Thyroid gland (tissue), 4 donors: ENCODE measurements around the gene APOBR.

Experiments
- POLR2A ChIP-seq, 2 donors: fragments of 450-650 bp; IDR thresholded peaks; one replicate each; pipeline ENCODE4 v1.6.1; 2017; ENCODE audit warnings: antibody characterized with exemption in 2 of 2, mild to moderate bottlenecking in 2 of 2, moderate library complexity in 1 of 2
- TF ChIP-seq, protein P1 (sequence below), 6 experiments: fragments of 200-600 bp in 3 of 6; fragments of 450-650 bp in 3 of 6; sonication (generic) in 3 of 6; IDR thresholded peaks; one replicate each; pipeline ENCODE4 v1.5.1; 2016 to 2019; ENCODE audit warnings: antibody characterized with exemption in 6 of 6, mild to moderate bottlenecking in 2 of 6, inconsistent platforms in 1 of 6, moderate library complexity in 1 of 6

DNA sequence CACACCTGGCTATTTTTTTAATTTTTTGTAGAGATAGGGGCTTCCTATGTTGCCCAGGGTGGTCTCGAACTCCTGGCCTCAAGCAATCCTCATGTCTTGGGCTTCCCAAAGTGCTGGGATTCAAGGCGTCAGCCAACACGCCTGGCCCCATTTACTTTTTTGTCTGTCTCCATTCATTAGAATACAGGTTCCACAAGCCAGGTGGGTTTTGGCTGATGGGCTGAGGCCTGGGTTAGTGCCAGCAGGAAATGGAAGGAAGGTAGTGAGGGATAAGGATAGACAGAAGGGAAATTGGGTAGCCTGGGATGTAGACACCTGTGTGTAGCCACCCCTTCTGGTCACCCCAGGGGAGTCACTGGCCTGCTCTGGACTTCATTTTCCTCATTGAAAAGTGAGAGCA lies 16.6 kb downstream of the APOBR start:
- TF ChIP-seq, protein P1, sequence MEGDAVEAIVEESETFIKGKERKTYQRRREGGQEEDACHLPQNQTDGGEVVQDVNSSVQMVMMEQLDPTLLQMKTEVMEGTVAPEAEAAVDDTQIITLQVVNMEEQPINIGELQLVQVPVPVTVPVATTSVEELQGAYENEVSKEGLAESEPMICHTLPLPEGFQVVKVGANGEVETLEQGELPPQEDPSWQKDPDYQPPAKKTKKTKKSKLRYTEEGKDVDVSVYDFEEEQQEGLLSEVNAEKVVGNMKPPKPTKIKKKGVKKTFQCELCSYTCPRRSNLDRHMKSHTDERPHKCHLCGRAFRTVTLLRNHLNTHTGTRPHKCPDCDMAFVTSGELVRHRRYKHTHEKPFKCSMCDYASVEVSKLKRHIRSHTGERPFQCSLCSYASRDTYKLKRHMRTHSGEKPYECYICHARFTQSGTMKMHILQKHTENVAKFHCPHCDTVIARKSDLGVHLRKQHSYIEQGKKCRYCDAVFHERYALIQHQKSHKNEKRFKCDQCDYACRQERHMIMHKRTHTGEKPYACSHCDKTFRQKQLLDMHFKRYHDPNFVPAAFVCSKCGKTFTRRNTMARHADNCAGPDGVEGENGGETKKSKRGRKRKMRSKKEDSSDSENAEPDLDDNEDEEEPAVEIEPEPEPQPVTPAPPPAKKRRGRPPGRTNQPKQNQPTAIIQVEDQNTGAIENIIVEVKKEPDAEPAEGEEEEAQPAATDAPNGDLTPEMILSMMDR (IDR thresholded peaks at IDR 0.05) = no peak
- no peak for TF ChIP-seq POLR2A (IDR thresholded peaks at IDR 0.05)
